K562 (cell line): ENCODE data around the gene NDUFV2. TPM values are rescaled to one million over a fixed set of nuclear protein-coding genes. Genes with fewer than 3 reads are reported as not detected.

ENCODE experiments used
- FOXJ2 ChIP-seq: fragments of 200-800 bp; sonication (Bioruptor generic); IDR thresholded peaks from 2 replicates; pipeline ENCODE4 v1.6.1; 2016; ENCODE audit warnings: missing genetic modification characterization, missing compliant biosample characterization
- NFE2L1 ChIP-seq: fragments of 450-650 bp; IDR thresholded peaks from 2 replicates; pipeline ENCODE4 v1.6.1; 2016; ENCODE audit warnings: missing genetic modification characterization, low read depth, mild to moderate bottlenecking, missing compliant biosample characterization, moderate library complexity, borderline replicate concordance
- NR3C1 ChIP-seq: sonication (generic); formaldehyde crosslinking; IDR thresholded peaks from 2 replicates; pipeline ENCODE4 v1.8.1; 2022; ENCODE audit warnings: missing genetic modification reagents
- SAP30 ChIP-seq: fragments of 200-600 bp; sonication (generic); IDR thresholded peaks from 2 replicates; pipeline ENCODE4 v1.6.1; 2012; ENCODE audit warnings: borderline replicate concordance, low read depth, mild to moderate bottlenecking, moderate library complexity, low read length, control low read depth, inconsistent platforms; ENCODE audit not compliant: insufficient read depth, poor library complexity, severe bottlenecking
- STAT5A ChIP-seq: IDR thresholded peaks from 2 replicates; pipeline ENCODE4 v1.6.1; 2012; ENCODE audit warnings: low read length, inconsistent platforms, borderline replicate concordance
- TCFL5 ChIP-seq: fragments of 250-450 bp; sonication (Bioruptor Pico); conservative IDR thresholded peaks from 2 replicates; pipeline ENCODE4 v1.6.1; 2021; ENCODE audit warnings: mild to moderate bottlenecking, moderate library complexity, matching md5 sums
- XRCC3 ChIP-seq: fragments of 450-650 bp; IDR thresholded peaks from 2 replicates; pipeline ENCODE4 v1.6.1; 2017; ENCODE audit warnings: mild to moderate bottlenecking, moderate library complexity
- ZNF282 ChIP-seq: sonication (generic); formaldehyde crosslinking; IDR thresholded peaks from 2 replicates; pipeline ENCODE4 v1.8.1; 2023; ENCODE audit warnings: missing genetic modification reagents
- ZNF3 ChIP-seq: fragments of 250-450 bp; sonication (Bioruptor Pico); IDR thresholded peaks from 2 replicates; pipeline ENCODE4 v1.5.0; 2021; ENCODE audit warnings: mild to moderate bottlenecking, moderate library complexity
- ZNF699 ChIP-seq: fragments of 250-450 bp; sonication (Bioruptor Pico); IDR thresholded peaks from 2 replicates; pipeline ENCODE4 v1.8.0; 2021; ENCODE audit warnings: mild to moderate bottlenecking, moderate library complexity; ENCODE audit not compliant: insufficient replicate concordance
- polyA plus RNA-seq, 8 experiments: library from polyadenylated mRNA; depleted of rRNA in 4 of 8; stranded (reverse) in 5 of 8; unstranded in 3 of 8; fragments of >200 nt; fragmentation: Nextera tagmentation in 2 of 8; fragmentation: Illumina TruSeq in 1 of 8; extraction: Ambion mirVana in 2 of 8; extraction: Trizol in 1 of 8; gene quantifications; 2 replicates each; pipeline versions ENCODE4 v1.2.1 to v1.2.3, GENCODE V29; 2011 to 2014; ENCODE audit warnings: inconsistent platforms in 1 of 8, missing spikeins in 1 of 8
- total RNA-seq, 7 experiments: library from RNA; depleted of rRNA in 6 of 7; stranded (reverse); fragments of >200 nt in 6 of 7; fragmentation: Illumina TruSeq in 2 of 7; extraction: Trizol in 2 of 7; gene quantifications; 2 replicates each; pipeline versions ENCODE4 v1.2.1 to v1.2.3, GENCODE V29; 2011 to 2021; ENCODE audit warnings: low replicate concordance in 1 of 7
- TF ChIP-seq, protein P1 (sequence below), 3 experiments: IDR thresholded peaks in 2 of 3; conservative IDR thresholded peaks in 1 of 3; 2 replicates each; pipeline ENCODE4 v1.5.1; 2011 to 2012; ENCODE audit warnings: low read length in 3 of 3, mild to moderate bottlenecking in 3 of 3, control low read depth in 2 of 3, improper control_type of control experiment in 1 of 3, inconsistent platforms in 1 of 3, low read depth in 1 of 3, mixed read lengths in 1 of 3, moderate library complexity in 1 of 3; ENCODE audit not compliant: insufficient read depth in 2 of 3
- TF ChIP-seq, protein P2 (sequence below), 2 experiments: fragments of 450-650 bp; IDR thresholded peaks; 2 replicates each; pipeline ENCODE4 v1.6.1; 2016
- TF ChIP-seq, protein P3 (sequence below), 2 experiments: fragments of 450-650 bp in 1 of 2; sonication (generic) in 1 of 2; formaldehyde crosslinking in 1 of 2; IDR thresholded peaks; 2 replicates each; pipeline versions ENCODE4 v1.7.1 to v1.9.0; 2016 to 2022; ENCODE audit warnings: inconsistent platforms in 1 of 2, mild to moderate bottlenecking in 1 of 2, missing genetic modification reagents in 1 of 2

Gene NDUFV2
- total and polyA plus RNA-seq, 9 of the 15 experiments (the other 6 are each of a cell fraction or from before 2014, with no cell fraction given) = 213 to 550 (median 384) TPM

- no peak for TF ChIP-seq XRCC3
- TF ChIP-seq, protein P1, sequence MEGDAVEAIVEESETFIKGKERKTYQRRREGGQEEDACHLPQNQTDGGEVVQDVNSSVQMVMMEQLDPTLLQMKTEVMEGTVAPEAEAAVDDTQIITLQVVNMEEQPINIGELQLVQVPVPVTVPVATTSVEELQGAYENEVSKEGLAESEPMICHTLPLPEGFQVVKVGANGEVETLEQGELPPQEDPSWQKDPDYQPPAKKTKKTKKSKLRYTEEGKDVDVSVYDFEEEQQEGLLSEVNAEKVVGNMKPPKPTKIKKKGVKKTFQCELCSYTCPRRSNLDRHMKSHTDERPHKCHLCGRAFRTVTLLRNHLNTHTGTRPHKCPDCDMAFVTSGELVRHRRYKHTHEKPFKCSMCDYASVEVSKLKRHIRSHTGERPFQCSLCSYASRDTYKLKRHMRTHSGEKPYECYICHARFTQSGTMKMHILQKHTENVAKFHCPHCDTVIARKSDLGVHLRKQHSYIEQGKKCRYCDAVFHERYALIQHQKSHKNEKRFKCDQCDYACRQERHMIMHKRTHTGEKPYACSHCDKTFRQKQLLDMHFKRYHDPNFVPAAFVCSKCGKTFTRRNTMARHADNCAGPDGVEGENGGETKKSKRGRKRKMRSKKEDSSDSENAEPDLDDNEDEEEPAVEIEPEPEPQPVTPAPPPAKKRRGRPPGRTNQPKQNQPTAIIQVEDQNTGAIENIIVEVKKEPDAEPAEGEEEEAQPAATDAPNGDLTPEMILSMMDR (IDR thresholded peaks at IDR 0.05 in 2 of 3, conservative IDR thresholded peaks at IDR 0.05 in 1 of 3; ENCODE audit: insufficient read depth in 2 of 3, low read depth in 1 of 3, low read length in 3 of 3) = 0 out of 6 replicates have a peak, but pooled peaks of 1 of the 3 experiments have one; percentile 5
- no peak for TF ChIP-seq TCFL5
- TF ChIP-seq ZNF699 = no peak
- TF ChIP-seq, protein P2, sequence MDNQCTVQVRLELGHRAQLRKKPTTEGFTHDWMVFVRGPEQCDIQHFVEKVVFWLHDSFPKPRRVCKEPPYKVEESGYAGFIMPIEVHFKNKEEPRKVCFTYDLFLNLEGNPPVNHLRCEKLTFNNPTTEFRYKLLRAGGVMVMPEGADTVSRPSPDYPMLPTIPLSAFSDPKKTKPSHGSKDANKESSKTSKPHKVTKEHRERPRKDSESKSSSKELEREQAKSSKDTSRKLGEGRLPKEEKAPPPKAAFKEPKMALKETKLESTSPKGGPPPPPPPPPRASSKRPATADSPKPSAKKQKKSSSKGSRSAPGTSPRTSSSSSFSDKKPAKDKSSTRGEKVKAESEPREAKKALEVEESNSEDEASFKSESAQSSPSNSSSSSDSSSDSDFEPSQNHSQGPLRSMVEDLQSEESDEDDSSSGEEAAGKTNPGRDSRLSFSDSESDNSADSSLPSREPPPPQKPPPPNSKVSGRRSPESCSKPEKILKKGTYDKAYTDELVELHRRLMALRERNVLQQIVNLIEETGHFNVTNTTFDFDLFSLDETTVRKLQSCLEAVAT (IDR thresholded peaks at IDR 0.05) = peak; percentile 15 to 71; a peak in 3 of 4 replicates
- TF ChIP-seq FOXJ2 (tag) = no peak
- TF ChIP-seq ZNF282 = no peak
- no peak for TF ChIP-seq ZNF3
- no peak for TF ChIP-seq NFE2L1
- TF ChIP-seq SAP30 = peak; percentile 31
- no peak for TF ChIP-seq NR3C1 (CRISPR knock-in tag)
- TF ChIP-seq, protein P3, sequence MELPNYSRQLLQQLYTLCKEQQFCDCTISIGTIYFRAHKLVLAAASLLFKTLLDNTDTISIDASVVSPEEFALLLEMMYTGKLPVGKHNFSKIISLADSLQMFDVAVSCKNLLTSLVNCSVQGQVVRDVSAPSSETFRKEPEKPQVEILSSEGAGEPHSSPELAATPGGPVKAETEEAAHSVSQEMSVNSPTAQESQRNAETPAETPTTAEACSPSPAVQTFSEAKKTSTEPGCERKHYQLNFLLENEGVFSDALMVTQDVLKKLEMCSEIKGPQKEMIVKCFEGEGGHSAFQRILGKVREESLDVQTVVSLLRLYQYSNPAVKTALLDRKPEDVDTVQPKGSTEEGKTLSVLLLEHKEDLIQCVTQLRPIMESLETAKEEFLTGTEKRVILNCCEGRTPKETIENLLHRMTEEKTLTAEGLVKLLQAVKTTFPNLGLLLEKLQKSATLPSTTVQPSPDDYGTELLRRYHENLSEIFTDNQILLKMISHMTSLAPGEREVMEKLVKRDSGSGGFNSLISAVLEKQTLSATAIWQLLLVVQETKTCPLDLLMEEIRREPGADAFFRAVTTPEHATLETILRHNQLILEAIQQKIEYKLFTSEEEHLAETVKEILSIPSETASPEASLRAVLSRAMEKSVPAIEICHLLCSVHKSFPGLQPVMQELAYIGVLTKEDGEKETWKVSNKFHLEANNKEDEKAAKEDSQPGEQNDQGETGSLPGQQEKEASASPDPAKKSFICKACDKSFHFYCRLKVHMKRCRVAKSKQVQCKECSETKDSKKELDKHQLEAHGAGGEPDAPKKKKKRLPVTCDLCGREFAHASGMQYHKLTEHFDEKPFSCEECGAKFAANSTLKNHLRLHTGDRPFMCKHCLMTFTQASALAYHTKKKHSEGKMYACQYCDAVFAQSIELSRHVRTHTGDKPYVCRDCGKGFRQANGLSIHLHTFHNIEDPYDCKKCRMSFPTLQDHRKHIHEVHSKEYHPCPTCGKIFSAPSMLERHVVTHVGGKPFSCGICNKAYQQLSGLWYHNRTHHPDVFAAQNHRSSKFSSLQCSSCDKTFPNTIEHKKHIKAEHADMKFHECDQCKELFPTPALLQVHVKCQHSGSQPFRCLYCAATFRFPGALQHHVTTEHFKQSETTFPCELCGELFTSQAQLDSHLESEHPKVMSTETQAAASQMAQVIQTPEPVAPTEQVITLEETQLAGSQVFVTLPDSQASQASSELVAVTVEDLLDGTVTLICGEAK (IDR thresholded peaks at IDR 0.05) = peak; percentile 13; the same call in 1 of the 2 replicates
- TF ChIP-seq, protein P3 (CRISPR knock-in tag; IDR thresholded peaks at IDR 0.05) = no peak
- TF ChIP-seq STAT5A = no peak
Observed at GRCh38 chr18:9102508-9103375, at the start of gene NDUFV2 (continued).
